OCI-M2 (cell line): ENCODE results near the gene CLDN6.

Source experiments
- DNase-seq: peaks from one replicate; lab custom pipeline; 2025; ENCODE audit not compliant: unreplicated experiment; lab: John Stamatoyannopoulos, UW

The CLDN6 gene

DNA sequence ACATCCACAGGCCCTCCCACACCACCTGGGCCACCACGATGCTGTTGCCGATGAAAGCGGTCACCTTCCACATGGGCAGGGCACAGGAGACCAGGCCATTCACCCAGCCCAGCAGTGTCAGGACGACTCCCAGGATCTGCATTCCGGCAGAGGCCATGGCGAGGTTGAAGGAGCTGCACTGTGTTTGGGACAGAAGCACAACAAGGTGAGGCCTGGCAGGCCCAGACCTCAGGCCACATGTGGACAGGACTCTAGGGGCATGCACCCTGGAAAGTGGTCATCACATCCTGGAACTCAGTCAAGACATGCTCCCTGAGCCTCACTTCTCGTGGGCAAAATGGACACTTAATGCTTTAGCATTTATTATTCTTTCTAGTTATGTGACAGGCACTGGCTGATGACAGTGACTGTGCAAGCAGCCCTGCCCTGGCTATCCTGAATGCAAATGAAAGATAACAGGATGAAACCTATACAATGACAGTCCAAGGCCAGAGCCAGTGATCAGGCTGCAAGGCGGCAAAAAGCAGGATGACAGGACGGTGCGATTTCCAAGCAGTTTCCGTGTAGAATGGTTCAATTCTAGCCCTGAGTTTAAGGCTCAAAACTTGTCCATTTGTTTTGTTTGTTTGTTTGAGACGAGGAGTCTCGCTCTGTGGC lies 2.0 kb downstream of the CLDN6 start:
- DNase-seq, result no peak

DNA sequence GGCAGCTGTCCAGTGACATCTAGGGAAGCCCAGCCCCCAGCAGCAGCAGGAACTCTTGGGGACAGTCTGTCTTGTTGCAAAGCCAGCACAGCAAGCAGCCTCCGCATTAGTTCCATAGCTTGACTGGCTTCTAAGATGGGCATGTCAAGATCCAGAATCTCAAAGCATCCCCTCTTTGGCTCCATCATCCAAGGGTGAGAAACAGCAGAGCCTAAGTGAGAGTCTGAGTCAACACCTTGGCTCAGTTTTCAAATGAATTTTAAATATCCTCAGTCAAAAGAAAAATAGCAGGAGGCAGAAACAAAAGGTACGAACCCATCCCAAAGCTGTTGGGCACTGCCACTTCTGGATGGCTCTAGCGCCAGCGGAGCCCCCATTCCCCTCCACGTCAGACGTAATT lies 3.0 kb downstream of the CLDN6 start:
- no peak for DNase-seq

DNA sequence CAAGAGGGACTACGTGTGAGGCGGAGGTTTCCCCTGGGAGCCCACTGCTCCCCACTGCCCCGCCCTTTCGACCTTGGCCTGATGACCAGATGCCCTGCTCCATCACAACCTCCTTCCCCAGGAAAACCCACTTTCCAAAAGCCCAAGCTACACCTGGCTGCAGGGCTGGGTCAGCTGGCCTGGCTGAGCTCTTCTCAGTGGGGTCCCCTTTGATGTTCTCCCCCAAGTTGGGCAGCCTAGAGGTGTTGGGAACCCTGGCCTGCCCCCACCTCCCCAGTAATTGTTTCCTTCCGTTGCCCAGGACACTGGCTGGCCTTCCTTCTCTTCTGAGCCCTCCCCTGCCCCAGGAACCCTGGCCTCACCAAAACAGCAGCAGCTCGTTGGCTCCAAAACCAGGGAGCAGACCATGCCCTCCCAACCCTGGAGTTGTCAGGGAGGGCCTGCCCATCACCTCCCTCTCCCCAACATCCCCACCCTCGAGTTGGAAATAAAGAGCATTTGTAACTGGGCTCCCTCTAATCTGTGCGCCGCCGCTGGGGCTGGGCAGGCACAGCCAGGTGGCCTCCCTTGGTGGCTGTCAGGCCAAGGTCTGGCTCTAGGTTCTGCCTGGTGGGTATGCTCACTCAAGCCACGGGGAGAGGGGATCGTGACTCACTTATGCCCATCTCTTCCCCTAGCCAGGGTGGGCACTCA lies 3.8 kb downstream of the CLDN6 start:
- DNase-seq, result no peak

DNA sequence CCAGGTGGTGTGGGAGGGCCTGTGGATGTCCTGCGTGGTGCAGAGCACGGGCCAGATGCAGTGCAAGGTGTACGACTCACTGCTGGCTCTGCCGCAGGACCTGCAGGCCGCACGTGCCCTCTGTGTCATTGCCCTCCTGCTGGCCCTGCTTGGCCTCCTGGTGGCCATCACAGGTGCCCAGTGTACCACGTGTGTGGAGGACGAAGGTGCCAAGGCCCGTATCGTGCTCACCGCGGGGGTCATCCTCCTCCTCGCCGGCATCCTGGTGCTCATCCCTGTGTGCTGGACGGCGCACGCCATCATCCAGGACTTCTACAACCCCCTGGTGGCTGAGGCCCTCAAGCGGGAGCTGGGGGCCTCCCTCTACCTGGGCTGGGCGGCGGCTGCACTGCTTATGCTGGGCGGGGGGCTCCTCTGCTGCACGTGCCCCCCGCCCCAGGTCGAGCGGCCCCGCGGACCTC lies 4.5 kb downstream of the CLDN6 start:
- no peak for DNase-seq

DNA sequence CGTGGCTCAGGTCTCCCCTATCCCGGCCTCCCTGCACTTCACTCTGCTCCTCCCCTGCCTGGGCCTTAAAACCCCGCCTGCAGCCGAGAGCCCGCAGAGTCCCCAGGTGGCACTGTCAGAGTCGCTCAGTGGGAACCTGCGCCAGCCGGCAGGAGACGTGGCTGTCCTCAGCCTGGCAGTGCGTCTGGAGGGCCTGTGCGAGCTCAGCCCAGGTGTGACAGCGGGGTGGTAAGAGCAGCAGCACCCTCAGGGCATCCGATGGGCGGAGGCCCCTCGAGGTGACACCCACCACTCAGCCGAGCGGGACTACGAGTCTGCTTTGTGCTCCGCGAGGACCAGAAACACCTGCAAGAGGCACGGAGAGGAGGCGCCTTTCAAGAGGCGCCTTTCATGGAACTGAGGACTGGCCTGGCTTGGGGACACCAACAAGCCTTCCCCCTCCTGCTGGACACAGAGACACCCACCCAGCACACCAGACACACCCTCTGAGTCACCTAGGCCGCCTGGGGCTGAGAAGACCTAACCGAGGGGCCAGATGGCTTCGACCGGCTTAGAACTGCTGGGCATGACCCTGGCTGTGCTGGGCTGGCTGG lies 5.1 kb downstream of the CLDN6 start, which contains the start of gene CLDN9:
TSS of gene CLDN9 (plus strand) at position 96 of the 593 bp plus-strand sequence. CDS start at position 536, 440 bp downstream.
- no peak for DNase-seq

DNA sequence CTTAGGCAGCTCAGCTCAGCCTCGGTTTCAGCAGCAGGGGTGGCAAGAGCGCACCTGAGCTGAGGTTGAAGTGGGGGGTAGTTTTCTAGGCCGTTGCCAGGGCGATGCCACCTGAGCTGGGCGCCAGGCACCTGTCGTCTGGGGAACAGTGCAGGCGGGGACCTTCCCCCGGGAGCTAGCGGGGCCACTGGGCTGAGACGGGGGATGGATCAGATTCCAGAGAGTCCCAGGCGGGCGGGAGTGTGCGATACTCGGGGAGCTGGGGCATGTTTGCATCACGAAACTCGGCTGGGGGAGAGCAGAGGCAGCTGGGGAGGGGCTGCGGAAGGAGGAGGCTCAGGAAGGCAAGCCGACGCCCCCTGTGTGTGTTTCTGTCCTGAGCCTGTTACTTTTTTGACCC lies 5.7 kb downstream of the CLDN6 start:
- DNase-seq, result no peak

DNA sequence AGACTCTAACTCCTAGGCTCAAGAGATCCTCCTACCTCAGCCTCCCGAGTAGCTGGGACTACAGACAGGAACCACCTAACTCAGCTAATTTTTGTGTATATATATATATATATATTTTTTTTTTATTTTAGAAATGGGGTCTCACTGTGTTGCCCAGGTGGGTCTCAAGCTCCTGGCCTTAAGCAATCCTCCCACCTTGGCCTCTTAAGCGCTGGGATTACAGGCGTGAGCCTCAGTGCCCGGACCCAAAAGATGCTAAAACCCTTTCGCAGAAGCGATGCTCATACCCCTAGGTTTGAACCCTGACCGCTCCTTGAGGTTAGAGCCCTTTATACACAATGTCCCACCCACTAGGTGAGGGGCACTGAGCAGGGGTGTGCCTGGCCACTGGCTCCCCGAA lies 7.5 kb downstream of the CLDN6 start:
- no peak for DNase-seq

DNA sequence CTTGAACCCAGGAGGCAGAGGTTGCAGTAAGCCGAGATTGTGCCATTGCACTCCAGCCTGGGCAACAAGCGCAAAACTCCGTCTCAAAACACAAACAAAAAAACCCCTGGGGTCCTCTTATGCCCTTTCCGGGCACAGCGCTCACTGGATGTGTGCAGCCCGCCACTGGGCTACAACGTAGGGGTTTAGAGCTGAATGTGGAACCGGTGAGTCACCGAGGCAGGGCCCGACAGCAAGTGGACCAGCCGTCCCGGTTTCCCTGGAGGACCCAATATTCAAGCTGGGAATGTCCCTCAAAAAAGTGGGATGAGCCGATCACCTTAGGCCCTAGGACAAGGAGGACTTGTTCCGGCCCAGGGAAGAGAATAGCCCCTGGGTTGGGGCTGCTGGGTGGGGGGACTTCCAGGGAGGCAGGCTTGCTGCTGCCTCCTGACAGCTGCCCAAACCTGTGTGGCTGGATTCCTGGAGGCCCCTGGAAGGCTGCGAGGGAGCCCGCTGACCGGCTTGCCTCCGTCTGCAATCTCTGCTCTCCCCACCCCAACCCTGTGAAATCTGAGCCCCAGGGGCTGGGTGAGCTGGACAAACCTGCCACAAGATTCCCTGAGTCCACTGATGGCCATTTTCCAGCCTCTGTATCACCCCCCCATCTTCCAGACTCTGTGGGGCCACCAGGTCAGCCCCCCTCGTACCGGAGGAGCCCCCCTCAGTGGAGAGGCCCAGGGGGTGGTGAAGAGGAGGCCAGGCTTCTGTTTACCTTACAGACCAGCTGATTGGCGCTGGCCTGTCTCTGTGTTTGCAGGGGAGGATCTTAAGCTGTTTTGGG lies 8.2 kb downstream of the CLDN6 start:
- no peak for DNase-seq

DNA sequence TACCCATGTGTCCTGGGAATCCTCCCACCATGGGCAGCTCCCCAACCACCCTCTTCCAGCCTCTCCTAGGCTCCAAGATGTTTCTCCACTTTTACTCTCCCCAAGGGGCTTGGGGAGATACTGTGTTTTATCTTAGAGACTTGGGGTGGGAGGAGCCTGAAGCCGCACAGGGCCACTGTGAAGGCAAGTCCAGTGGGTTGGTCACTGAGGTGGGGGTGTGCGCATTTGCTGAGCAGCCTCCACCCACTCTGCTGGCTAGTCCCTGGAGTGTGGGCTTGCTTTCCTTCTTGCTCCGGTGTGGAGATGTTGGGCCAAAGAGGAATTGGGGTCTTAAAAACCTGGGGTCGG lies 9.3 kb downstream of the CLDN6 start:
- no peak for DNase-seq

DNA sequence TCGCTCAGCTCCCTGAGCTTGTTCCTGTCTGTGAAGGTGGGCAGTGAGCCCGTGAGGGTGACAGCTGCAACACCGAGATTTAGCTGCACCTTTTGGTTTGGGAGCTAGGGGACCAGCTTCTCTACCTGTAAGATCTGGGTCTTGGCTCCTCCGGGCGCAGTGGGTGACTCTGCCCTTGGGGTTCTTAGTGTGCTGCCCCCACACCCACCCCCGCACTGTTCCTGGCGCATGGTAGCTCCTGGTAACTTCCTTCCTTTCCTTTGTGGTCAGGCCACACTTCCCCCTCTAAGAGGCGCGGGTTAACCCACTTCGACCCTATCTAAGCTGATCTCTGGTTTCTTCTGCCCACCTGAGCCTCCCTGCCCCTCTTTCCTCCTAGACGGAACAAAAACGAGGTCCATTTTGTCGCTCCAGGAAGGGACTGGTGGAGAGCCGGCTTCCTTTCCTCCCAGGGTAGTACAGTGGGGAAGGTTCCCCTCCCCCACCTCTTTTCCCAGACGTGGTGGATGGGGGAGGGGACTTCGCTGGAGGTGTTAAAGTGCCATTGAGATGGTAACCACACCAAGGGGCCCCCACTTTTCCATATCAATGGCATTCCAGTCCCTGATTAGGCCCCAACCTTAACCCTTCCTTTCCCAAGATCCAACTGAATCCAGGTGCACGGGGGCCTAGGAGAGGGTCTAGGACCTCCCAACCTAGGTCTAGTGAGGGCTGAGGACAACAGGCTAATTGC lies 9.9 kb downstream of the CLDN6 start:
- no peak for DNase-seq

DNA sequence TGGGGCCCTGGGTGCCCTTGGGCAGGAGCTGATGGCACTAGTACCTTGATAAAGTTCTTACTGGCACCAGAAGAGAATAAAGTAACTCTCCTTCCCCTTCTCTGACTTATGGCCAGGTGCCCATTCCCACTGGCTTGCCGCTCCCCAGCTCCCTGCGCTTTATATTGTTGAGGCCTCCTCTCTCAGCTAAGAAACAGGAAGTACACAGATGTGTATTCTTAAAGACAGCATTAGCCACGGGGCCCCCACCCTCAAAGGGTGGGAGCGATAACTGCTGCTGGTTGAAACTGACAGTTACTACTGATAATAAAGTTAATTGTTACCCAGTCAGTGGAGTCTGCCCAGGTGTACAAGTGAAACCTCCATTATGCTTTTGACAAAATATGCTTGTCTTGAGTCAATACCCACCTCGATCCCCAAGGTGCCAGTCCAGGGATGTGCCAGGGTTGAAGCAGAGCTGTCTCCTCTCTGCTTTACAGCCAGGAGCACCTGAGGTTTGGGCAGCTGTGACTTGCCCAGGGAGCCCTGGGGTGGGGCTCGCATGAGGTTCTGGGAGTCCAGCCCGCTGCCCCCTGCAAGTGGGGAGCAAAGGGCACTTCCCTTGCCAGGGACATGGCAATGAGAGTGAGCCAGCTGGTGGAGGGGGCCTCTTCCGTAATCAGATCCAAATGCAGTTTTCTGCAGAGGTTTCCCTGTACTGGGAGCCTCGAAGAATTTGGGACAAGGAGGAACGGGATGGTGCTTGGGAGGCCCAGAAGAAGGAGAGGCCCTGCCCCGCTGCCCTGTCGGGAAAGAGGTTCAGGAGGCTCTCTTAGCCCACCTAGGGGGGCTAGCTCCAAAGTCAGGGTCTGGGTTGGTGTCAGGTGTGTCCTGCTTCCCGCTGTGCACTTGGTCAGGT lies 10.7 kb downstream of the CLDN6 start:
- no peak for DNase-seq

DNA sequence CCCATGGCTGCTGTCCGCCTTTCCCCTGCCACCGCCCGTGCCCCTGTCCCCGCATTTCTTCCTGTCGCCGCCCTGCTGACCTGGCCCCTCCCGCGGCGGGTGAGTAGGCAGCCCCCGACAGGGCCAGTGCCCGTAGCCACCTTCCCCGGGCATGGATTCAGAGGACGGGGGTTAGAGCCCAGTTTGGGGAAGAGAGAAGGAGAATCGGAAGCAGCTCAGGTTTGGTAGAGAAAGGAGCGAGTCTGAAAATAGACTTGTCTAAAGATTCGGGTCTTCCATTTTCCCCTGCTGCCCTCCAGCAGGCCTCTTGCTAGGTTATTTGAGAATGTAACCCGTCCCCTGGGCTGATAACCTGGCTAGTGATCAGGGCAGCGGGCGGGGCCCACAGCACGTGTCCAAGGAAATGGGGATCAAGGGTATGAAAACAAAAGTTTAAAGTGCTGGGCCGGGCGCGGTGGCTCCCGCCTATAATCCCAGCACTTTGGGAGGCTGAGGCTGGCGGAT lies 13.2 kb downstream of the CLDN6 start:
- no peak for DNase-seq

DNA sequence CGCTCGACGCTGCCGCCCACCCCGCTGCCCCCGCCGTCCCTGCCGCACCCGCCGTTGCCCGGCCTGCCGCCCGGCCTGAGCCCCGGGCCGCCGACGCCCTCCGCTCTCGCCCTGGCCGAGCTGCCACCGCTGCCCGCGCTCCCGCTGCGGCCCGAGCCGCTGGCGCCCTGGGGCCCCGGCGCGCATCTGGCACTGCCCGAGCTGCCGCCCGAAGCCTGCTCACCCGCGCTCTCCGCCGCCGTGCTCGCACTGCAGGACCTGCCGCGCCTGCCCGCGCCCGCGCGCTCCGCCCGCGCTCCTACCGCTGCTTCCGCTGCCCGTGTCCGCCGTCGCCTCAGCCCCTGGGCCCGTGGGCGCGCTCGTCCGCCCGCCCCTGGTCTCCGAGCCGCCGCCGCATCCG lies 13.7 kb downstream of the CLDN6 start:
- no peak for DNase-seq

DNA sequence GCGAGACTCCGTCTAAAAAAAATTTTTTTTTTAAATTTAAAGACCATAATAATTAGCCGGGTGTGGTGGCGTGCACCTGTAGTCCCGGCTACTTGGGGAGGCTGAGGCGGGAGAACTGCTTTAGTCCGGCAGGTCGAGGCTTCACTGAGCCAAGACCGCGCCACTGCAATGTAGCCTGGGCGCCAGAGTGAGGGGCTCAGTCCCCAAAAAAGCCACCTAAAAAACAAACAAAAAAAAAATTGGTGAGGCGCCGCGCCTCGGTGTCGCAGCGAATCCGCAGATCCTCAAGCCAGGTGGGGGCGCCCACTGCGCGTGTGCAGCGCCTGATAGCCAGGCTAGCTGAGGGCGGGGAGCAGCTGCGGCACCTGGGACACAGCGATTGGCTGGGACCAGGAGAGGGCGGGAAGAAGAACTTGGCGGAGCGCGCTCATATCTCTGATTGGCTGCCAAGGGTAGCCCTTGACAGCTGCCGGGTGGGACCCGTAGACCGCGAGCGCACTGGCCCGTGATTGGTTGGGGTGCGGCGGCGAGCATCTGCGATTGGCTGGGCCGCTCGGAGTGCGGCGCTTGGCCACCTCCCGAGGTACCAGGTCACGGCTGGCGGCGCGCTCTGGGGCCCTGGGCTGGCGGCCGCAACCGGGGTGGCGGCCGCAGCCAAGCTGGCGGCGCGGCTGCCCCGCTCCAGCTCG lies 14.3 kb downstream of the CLDN6 start:
- peak; percentile 81 for DNase-seq

DNA sequence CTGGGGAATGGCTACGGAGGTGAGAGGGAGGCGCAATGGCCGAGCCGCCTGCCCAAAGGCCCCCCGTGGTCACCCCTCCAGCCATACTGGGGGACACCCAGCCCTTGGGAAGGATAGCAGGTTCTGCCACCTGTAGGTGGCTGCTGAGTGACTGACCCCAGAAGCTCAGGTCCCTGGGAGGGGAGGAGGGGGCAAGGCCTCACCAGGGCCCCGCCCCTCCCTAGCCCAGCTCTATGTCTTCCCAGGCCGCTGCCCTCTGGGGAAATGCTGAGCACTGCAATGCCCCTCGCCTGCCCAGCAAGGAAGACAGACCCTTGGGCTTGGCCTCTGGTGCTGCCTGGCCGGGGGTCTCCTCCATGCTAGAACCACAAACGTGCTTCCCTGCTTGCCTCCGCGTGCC lies 16.7 kb downstream of the CLDN6 start:
- DNase-seq, result no peak

DNA sequence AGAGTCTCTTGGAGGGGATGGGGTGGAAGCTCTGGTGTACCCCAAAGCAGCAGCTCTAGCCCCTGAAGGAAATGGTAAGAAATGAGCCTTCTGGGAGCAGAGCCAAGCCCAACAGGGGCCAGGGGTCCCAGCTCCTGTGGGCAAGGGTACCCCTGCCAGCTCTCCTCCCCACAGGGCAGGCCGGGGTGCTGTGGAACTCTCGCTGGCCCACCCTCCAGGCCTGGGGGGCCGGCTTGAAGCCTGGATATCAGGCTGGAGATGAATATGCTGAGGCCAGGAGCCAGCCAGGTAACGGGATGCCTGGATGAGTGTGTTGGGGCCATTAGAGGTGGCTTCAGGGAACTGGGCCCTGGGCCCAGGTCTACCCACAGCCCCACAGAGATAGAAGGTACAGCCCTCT lies 17.4 kb downstream of the CLDN6 start:
- DNase-seq, result no peak

DNA sequence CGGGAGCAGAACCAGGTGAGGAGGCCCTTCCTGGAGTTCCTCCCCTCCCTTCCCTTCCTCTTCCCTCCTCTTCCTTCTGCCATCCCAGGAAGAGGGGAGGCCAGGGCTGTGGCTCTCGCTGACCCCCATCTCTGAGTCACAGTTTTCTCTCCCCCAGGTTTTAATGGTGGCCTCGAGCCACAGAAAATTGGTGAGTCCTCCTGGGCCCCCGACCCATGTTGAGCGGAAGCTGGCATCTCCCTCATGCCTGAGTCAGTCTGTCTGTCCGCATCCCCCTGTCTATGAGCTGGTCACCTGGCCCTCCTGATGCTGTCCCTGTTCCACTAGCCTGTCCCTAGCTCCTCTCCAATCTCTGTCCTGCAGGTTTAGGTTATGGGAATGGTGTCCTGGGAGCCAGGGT lies 18.1 kb downstream of the CLDN6 start:
- DNase-seq, result no peak

DNA sequence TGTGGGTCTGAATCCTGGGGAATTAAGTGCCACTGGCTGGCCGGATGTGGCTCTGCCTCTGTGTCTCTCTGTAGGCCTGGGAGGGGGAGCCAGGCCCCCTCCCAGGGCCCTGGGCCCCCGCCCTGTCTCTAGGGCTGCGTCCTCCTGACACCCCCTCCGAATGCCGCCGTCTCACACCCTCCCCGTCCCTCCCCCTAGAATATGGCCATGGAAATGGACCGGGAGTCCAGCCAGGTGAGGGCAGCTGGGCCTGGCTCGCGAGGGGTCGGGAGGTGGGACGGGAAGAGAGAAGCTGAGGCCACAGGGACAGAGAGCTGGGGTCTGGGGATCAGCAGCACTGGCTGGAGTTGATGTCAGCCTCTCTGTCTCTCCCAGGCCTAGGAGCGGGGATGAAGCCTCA lies 21.7 kb downstream of the CLDN6 start:
- no peak for DNase-seq

DNA sequence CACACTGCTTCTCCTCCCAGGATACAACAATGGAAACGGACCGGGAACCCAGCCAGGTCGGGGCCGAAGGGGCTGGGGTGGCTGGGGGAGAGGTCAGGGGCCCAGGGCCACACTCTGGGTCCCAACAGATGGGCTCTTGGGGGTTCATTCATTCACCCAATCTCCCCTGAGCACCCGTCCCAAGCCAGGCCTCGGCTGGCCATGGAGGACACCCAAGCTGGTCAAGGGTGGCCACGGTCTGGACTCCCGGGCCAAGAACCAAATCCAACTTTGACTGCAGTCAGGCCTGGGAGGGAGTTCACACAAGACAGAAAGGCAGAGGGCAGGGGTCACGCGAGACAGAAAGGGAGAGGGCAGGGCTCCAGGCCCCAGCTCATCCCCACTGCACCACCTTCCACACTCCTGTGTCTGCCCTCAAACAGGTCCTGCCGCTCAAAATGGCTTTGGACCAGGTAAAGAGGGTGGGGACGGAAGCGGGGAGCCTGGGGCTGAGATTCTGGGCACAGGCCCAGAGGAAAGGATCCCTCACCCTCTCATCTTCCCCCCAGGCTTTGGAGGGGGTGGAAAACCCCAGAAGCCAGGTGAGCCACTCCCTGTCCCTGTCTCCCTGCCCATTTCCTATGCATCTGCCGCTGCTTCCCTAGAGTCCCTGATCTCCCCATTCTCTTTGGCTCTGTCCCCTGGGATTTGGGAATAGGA lies 25.5 kb downstream of the CLDN6 start:
- DNase-seq, result no peak
